ENCODE data around the gene ABCB4.
A peak's percentile ranks its signal among the peaks of the same experiment; 100 is the strongest.

Gene ABCB4

DNA sequence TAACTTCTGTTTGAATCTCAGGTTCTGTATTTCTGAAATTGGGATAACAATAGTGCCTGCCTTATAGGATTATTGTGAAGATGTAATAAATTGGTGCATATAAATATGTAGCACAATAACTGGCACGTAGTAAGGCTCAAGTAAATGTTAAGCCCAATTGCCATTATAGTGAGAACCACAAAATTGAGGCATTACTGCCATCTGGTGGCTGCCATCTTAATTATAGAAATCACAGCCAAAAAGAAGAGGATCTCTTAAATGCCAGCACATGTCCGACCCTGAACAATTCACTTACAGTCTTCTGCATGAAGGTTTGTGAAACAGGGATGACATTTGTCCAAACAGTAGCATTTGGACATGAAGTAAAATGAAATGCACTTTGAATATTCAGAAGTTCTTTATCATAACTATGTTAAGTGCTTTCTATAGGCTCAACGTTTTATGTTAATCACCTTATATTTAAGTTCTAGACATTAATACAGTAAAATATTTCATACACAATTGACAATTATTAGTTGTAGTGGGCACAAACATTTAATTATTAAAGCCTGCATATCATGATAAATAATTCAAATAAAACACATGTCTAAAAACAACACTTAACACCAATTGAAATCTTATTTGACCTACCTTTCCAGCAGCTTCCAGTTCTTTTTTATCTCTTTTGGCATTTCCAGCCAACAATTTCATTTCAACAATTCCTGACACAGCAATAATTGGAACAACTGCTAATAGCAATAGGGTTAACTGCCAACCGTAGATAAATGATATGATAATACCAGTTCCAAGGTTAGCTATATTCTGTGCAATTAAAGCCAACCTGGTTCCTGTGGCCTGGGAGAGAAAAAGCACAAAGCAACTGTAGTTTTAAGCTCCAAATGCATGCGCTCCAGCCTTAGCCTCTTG, 58.5 kb downstream of the ABCB4 start:
- peak; percentile 39 to 77 for DNase-seq

DNA sequence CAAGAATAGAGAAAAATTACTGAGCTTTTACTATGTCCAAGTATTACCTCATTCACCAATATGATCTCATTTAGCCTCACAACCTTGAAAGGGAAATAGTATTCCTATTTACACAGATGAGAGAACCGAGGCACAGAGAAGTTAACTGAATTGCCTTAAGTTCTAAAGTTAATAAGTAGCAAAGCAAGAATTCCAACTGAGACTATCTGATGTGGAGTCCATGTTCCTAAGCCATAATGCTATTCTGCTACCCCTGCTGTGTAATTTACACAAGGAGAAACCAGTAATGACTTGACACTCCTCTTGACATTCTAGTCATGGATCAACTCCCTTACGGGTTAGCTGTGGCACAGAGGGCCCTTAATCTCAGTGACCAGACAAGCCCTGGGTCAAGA, 60.7 kb downstream of the ABCB4 start:
- DNase-seq, result no peak

DNA sequence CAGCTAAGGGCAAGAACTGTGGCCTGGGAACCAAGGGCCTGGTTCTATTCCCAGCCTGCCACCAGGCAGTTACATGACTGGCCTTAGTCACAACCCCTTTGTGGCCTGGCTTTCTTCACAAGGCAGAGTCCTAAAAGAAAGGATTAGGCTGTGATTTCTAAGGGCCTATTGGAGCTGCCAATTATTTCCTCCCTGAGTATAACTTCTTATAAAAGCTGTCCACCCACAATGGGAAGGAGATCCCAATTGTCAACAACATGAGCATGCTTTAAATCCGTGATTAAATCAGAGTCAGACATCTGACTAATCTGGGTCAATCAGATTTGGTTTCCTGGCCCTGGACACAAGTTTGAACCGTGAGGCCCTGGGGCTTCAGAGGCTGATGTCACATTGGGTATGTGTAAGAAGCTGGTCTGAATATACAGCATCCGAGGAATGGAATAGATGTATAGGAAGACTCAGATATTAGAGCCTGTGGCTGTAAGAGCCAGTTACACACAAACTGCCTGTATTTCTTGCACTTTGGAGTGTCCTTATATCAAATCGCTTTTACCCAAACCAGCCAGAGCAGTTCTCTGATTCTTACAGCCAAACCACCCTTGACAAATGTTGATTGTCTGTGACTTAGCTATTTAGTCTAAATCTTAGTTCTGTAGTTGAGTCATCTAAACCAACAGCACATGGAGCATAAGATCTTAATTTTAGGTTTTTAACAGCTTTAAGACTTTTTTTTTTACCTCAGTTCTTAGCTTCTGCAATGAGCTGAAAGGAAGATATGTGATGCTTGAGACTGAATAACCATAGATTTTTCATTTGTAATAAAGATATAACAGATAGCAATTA, 61.3 kb downstream of the ABCB4 start:
- DNase-seq, result no peak

DNA sequence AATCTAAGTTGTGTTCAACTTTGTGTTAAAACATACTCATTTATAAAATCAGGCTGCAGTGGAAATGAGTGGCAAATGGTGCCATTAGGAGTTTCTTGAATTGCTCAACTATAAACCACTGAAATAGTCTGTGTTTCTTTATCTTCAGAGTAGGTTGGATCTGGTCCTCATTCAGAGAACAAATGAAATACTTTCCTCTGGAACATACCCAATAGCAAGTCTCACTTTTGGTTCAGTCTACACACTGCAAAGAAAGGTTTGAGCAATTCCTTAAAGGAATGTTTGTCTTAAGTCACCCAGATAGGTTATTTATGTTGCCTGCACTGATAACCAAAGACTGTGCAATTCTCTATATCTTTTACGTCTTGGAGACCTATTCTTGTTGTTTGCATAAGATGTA, 62.5 kb downstream of the ABCB4 start:
- DNase-seq, result no peak

DNA sequence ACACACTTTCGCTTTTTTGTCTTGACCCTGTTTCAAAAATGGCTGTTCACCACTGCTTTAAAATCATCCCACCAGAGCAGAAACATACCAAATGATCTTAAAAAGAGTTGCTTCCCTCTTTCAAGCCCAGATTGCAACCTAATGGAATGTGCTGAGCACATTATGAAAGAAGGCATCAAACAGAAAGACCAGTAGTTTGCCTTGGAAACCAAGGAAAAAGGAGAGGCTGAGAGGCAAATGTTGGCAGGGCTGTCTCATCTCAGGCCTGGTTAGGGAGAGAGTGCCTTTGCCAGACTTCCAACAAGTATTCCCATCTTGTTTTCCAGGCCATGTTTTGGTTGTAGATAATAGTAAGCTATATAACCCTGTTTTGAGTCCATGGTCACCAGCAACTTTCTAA, 64.3 kb downstream of the ABCB4 start:
- DNase-seq, result no peak

DNA sequence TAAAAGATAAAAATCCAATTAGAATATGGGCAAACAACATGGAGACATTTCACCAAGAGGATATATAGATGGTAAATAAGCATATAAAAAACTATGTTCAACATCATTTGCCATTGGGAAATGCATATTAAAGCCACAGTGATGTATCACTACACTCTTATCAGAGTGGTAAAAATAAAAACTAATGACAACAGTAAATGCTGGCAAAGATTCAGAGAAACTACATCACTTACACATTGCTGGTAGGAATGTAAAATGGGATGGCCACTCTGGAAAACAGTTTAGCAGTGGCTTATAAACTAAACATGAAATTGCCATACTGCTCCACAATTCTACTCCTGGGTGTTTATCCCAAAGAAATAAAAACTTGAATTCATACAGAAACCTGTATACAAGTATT, 70.8 kb downstream of the ABCB4 start:
- DNase-seq, result no peak

DNA sequence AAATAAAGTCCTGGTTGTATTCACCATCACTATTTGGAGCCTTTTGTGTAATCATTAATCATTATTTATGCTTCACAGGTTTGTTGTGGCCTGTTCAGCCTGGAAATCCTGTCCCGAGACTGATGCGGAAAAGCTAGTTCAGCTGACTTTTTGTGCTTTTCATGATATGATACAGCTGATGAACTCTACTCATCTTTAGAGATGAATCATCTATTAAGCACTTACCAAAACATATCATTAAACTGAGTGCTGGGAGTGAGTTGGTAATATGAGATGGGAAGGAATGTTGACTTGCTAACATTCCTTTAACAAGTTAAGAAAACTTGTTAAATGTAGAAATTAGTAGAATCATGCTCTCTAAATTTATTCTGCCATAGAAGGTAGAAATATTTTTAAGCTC, 77.0 kb downstream of the ABCB4 start:
- no peak for DNase-seq

DNA sequence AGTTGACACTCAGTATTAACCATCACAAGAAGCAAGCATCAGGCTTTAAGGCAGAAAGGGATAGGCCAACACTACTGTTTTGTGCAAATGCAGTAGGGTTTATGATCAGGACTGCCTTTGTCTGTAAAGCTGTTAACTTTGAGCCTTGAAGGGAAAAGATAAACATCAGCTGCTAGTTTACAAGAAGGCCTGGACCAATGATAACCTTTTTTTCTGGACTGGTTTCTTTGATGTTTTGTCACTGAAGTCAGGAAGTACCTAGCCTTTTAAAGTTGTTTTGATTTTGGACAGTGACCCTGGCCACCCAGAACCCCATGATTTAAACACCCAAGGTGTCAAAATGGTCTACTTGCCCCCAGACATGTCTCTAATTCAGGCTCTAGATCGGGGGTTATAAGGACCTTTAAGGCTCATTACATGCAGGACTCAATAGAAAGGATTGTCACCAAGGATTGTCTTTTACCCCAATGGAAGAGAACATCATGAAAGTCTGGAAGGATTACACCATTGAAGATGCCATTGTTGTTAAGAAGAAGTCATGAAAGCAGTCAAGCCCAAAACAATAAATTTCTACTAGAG, 79.9 kb downstream of the ABCB4 start:
- DNase-seq, result no peak

DNA sequence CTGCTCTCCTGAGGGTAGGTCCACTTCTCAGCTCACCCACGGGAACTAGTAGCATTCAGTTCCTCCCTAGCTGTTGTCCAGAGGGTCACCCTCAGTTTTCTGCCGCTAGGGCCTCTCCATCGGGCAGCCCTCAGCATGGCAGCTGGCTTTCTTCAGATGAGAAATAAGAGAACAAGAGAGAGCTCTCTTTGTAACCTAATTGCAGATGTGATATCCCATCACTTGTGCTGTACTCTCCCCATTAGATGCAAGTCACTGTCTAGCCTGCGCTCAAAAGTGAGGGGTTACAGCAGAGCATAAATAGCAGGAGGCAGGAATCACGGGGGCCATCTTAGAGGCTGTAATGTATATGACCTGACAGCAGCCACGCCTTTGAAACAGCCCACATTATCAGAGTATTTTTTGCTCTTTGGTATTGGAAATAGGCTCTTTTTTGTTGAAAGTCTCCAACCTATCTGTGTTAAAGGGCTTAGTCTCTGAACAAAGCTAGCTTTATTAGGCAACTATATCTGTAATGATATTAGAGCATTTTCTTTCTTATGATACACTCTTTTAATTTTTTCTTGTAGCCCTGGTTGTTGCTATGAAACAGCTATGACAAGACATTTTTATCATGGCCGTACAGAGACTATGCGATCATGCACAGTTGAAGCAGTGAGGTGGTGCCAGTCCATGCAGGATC, 84.3 kb downstream of the ABCB4 start:
- no peak for DNase-seq

DNA sequence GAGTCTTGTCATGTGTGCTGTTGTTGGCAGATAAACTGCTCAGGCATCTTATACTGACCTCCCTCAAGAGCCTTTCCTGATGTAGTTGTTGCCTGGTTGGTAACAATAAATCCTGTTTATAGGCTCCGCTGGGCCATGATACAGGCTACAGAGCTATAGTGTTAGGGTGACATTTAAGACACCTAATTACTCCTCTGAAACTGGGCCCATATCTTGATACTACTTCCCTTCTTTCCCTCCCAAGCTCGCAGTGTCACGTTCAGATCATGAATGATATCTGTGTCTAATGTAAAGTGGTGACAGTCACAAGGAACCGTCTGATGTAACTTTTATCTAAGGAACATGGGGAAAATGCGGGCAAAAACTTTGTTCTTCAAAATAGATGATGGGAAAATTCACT, 94.6 kb downstream of the ABCB4 start:
- no peak for DNase-seq

DNA sequence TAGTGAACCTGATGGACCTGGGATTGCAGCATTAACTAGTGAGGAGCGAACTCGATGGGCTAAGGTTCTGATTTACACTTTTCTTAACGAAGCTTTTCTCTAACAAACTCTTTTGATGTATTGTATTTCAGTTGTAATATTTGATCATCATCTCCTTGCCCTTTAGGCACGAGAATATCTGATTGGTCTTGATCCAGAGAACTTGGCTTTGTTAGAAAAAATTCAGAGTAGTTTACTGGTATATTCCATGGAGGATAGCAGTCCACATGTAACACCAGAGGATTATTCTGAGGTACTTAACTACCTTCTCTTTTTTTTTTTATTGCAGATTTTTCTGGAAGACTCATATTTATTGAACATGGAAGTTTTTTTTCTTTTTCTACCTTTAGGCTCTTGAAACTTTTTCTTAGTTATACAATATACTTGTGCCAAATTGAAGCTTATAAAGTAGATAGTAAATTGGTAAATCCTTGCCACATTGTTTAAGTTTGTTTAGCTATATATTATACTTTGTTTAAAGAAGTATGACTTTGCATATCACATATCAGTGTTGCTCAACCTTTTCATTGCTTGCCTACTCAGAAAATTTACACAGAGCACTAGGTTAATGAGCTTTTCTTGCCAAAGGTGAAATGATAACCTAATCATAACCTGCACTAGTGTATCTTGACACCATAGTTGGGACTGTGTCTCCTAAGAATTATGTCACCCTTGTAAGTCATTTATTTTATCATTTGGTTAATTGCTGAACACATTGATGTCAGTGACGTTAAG, 99.6 kb downstream of the ABCB4 start:
- DNase-seq, result no peak

DNA sequence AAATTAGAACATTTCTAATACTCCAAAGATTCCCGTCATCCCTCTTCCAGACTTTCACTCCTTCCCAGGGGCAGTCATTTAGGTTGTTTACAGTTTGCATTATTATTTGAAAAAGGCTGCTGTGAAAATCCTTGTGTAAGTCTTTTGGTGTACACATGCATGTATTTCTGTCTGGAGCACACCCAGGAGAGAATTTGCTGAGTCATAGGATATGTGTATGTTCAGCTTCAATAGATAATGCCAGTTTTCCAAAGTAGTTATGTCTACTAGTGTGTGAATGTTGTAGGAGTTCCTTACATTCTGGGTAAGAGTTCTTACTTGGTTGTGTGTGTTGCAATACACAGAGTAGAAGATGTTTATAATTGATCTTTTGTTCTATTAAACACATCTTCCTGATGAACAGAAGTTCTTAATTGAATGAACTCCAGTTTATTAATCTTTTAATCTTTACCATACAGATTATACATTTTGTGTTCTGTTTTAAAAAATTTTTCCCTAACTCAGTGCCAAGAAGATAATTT, 104.8 kb downstream of the ABCB4 start:
- no peak for DNase-seq

DNA sequence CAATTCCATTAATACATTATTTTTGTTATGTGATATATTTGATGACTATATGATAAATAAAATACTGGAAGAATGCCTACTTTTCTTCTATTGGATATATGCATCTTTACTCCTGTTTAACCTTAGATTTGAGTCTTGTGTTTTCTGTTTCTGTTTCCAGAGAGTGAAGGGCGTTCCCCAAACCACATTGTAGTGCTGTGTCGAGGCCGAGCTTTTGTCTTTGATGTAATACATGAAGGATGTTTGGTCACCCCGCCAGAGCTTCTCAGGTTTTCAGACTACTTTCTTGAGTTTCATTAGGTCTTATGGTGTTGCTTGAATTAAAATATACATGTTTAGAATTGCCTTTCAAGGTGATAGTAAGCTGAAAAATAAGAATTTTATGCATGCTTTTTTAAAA, 106.3 kb downstream of the ABCB4 start:
- no peak for DNase-seq

DNA sequence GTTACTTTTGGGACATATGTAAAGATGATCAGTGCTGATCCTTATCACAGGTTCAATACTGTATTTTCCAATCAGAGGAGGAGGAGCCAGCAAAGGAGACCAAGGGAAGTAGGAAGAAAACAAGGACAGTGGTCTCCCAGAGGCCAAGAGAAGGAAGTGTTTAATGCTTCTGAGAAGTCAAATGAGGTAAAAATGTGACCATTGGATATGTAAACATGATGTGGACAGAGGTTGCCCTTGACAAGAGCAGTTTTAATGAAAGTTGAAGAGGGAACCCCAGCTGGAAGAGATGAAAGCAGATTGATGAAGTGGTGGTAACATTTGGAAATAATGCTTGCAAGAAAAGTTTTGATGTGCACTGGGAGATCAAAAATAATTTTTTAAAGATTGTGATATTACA, 111.2 kb downstream of the ABCB4 start:
- DNase-seq, result no peak

DNA sequence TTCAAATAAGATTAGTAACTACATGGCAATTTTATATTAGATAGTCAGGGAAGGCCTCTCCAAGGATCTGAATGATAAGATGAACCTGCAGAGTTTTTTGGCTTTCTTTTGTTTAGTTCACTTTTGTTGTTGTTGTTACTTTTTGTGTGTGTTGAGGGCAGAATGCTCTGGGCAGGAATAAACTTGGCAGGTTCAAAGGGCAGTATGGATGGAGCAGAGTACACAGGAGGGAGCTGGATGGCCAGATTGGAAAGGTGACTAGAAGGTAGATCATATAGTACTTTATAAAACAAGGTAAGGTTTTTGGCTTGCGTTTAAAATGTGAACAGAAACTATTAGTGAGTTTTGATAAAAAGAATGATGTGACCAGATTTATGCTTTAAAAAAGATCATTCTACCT, 112.1 kb downstream of the ABCB4 start:
- no peak for DNase-seq

DNA sequence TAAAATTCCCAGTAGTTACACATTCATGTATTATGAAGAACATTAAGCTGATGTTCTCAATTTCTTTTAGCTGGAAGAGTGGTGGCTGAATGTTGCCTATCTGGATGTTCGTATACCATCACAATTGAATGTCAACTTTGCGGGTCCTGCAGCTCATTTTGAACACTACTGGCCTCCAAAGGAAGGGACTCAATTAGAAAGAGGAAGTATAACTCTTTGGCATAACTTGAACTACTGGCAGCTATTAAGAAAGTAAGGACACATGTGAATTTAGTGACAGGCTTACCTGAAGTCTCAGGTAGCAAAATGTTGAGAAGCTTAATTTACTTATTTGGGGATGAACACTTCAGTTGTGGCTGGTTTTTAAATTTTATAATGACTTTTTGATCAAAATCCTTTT, 114.2 kb downstream of the ABCB4 start:
- DNase-seq, result no peak

DNA sequence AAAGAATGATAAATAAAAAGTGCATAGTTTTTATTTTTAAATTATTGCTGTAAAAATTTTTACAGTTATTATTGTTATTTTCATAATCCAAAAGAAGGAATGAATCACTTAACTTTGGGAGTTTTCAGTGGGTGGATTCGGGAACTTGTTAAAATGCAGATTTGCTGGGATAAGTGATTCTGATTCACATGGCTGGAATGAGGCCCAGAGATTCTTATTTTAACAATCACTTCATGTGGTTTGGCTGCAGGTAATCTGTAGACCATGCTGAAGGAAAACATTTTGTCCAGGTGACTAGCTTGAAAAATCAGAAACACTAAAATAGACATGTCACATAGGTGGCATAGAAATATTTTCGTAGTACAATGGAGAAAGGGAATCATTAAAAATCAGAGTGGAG, 116.1 kb downstream of the ABCB4 start:
- no peak for DNase-seq

DNA sequence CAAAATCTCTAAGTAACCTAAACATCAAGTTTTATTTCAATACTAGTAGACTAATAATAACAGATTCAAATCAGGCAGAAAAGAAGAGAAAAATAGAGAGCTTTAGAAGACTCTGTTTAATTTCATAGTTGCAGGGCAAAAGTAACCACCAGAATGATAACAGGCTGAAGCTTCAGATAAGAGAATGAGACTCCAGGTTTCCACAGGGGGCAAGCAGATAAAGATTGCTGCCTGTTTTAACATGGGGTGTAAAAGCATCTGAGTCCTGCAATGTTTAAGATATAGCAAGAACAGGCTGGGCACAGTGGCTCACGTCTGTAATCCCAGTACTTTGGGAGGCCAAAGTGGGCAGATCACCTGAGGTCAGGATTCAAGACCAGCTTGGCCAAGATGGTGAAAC, 119.0 kb downstream of the ABCB4 start:
- no peak for DNase-seq

DNA sequence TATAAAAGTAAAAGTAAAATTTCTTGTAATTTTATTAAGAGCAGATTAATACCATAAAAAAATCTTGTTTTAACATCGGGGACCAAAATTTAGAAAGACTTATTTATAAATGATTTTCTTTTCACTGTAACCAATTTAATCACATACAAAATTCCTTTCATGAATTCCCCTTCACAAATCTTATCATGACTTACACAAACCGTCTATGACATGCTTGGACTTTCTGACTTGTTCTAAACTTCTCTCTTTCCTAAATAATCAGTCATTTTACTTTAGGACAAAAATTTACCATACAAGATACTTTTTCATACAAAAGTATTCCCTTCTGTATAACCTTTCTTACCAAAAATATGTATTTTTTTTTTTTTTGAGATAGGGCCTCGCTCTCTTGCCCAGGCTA, 120.7 kb downstream of the ABCB4 start:
- DNase-seq, result peak in 1 of 2 experiments; percentile 1

All from NCI-H524 (cell line).